T47D (cell line): ENCODE results near the gene BHMT.
"Not testable (repeated sequence)": the region's sequence is repeated elsewhere in the genome, so short reads cannot be mapped to it uniquely, and the experiment has no call there.

Source experiments
- DNase-seq, 2 experiments: peaks; one replicate each; pipeline versions ENCODE4 v3.0.0 to v3.0.0-alpha.2; 2011 to 2012; ENCODE audit warnings: low read depth in 1 of 2, low spot score in 1 of 2
- JUND ChIP-seq: IDR thresholded peaks from 2 replicates; pipeline ENCODE4 v1.6.1; 2012; ENCODE audit warnings: low read depth
- in situ Hi-C: cut with HindIII; loops from 2 replicates; pipeline ENCODE4 v1.10.0; 2016; ENCODE audit warnings: low sequenced_read_pairs, low pct_unique_long_range_greater_than_20kb

The BHMT gene

GRCh38 chr5:79124607-79125006, 13.0 kb downstream of the BHMT start:
- TF ChIP-seq JUND = no peak
- in situ Hi-C loops = no loop called here
- no peak for DNase-seq

GRCh38 chr5:79130781-79131180, 19.2 kb downstream of the BHMT start:
- no peak for TF ChIP-seq JUND
- DNase-seq = no peak
- in situ Hi-C loops = no loop called here

- no peak for TF ChIP-seq JUND
- in situ Hi-C loops = no loop called here
- DNase-seq = peak in 1 of 2 experiments; percentile 37
Measured at GRCh38 chr5:79133121-79133656, 21.6 kb downstream of the BHMT start.

GRCh38 chr5:79133657-79134451, 22.2 kb downstream of the BHMT start:
- in situ Hi-C loops = no loop called here
- TF ChIP-seq JUND = no peak
- DNase-seq = peak; percentile 19 to 74

GRCh38 chr5:79135790-79136553, 24.4 kb downstream of the BHMT start:
- DNase-seq = no peak
- in situ Hi-C loops = no loop called here
- no peak for TF ChIP-seq JUND

GRCh38 chr5:79136618-79137017, 25.0 kb downstream of the BHMT start:
- in situ Hi-C loops = no loop called here
- no peak for DNase-seq
- no peak for TF ChIP-seq JUND

- no peak for DNase-seq
- in situ Hi-C loops = no loop called here
- TF ChIP-seq JUND = no peak
Measured at GRCh38 chr5:79140553-79140952, 28.9 kb downstream of the BHMT start.

- no peak for TF ChIP-seq JUND
- no peak for DNase-seq
- in situ Hi-C loops = no loop called here
Measured at GRCh38 chr5:79143684-79144379, 32.2 kb downstream of the BHMT start.

- in situ Hi-C loops = no loop called here
- no peak for DNase-seq
- TF ChIP-seq JUND = no peak
Measured at GRCh38 chr5:79147076-79147475, 35.5 kb downstream of the BHMT start.

GRCh38 chr5:79149433-79149832, 37.8 kb downstream of the BHMT start:
- no peak for TF ChIP-seq JUND
- in situ Hi-C loops = no loop called here
- DNase-seq = no peak

- DNase-seq = no peak
- in situ Hi-C loops = no loop called here
- no peak for TF ChIP-seq JUND
Measured at GRCh38 chr5:79151942-79152671, 40.5 kb downstream of the BHMT start.

- in situ Hi-C loops = no loop called here
- TF ChIP-seq JUND = no peak
- DNase-seq = no peak
Measured at GRCh38 chr5:79157305-79157704, 45.7 kb downstream of the BHMT start.

- DNase-seq, in situ Hi-C loops: not testable (repeated sequence)
Measured at GRCh38 chr5:79161647-79162046, 50.0 kb downstream of the BHMT start.
